A549 treated with Hydrocortisone at 1 μM for 4 hours (cell line): ENCODE measurements around the gene KMT2A. TPM values are rescaled to one million over a fixed set of nuclear protein-coding genes. Genes with fewer than 3 reads are reported as not detected.

ENCODE experiments used
- total RNA-seq: library from RNA; stranded (reverse); fragments of 200-300 nt; extraction: Qiagen RNA extraction; gene quantifications from 5 replicates; pipeline ENCODE4 v1.2.3, GENCODE V29; 2022

KMT2A gene
- total RNA-seq: 9.3 to 19.5 TPM (median 12.7 TPM) in 5 replicates

DNA sequence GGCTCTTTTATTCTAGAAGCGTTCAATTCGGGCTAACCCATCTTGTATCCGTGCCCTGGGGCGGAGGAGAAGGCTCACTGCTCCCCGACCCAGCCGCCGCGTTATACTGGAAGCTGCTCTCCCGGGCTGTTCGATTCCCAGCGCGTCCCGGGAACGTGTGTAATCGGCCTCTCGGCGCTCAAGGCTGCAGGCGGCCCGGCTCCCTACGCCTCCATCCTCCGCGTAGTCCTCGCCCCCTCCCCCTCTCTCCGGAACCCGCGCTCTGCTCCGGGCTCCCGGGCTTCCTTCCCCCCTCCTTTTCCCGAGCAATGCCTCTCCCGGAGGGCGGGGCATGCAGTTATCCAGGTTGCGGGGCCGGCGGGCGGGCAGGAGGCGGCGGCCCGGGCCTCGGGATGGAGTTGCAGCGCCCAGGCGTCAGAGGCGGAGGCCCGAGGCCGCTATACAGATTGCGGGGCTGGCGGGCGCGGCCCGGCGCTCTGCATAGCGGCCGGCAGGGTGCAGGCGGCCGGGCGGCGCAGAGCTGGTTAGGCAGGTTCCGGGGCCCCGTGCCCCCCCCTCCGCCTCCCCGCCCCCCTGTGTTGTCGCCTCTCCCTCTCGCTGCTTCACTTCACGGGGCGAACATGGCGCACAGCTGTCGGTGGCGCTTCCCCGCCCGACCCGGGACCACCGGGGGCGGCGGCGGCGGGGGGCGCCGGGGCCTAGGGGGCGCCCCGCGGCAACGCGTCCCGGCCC, at the start of gene KMT2A:
TSS of gene KMT2A (plus strand) at position 600 of the 732 bp plus-strand sequence. CDS start at position 621, 21 bp downstream.

DNA sequence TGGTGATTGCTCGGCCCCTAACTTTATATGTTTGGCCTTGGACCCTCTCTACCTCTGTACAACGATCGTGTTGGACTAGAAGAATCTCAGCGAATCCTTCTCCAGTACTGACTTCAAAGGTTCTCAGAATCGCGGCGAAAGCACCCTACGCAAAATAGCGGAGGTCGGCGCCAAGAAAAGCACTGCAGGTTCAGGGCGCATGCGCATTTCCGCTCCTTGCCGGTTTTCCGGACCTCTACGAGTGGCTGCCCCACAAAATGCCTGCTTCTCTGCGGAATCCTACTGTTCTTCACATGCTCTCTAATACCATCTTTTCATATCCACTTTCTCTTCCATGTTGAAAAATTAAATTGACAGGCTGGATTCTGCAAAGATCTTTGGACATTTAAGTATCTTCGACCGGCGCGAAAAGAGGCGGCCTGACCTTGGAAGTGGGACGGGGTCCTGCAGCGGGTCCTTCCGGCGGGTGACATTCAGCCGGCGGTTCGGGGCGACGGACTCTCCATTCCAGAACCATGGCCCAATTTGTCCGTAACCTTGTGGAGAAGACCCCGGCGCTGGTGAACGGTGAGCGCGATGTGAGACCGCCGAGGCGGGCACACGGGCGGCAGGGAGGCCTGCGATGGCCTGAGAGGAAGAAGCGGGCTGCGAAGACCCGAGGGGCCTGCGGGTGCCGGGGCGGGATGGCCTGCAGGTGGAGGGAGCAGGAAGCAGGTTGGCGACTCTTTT, 35.0 kb upstream of the KMT2A start, which contains the start of gene ATP5MG:
TSS of gene ATP5MG (plus strand) at position 456 of the 729 bp plus-strand sequence. CDS start at position 516, 60 bp downstream.

DNA sequence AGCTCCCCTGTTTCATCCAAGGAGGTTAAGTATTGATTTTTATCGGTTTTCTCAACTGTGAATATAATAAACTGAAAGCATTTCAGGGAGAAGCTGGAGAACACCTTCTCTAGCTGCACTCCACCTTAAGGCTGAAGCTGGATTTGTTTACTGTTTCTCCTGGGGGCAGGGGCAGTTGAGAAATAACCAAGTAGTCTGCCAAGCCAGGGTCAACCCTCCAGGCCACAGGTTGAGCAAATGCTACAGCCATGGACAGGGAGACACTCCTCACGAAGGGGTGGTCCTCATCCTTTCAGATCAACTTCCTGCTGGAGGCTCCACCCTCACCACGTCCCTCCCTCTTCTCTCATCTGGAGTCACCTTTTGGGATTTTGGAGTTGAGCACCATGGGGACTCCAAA, 90.8 kb downstream of the KMT2A start, which contains the start of gene TTC36:
TSS of gene TTC36 (plus strand) at position 366 of the 400 bp plus-strand sequence. CDS start at position 387, 21 bp downstream.

DNA sequence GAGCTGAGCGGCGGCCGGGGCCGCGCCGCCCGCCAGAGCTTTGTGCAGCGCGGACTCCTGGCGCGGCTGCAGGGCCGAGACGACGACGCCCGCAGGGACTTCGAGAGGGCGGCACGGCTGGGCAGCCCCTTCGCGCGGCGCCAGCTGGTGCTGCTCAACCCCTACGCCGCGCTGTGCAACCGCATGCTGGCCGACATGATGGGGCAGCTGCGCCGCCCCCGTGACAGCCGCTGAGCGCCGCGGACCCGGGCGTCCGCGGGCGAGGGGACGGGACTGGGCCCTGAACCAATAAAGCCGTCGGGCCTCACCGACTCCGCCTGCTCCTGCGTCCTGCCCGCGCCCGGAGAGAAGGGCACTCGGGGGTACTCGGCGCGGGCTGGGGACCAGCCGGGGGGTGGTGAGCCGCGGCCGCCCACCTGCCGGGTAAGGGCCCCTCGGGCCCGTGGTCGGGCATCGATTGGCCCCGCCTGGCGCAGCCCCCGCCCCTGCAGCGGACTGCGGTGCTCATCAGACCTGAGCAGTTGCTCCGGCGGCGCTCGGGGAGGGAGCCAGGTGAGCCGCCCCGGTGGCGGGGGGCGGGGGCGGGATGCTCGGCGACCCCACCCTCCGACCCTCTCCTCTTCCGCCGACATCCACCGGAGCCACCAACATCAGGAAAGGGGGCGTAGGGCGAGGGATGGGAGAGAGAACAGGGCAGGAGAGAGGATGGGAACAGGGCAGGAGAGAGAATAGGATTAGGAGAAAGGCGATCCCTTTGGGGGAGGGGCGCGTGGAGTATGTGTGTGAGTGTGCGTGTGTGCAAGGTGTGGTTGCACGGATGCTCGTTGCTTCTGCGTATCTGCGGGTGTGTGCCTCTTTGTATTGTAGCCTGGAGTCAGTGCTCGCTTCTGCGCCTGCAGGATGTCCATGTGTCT, 94.6 kb downstream of the KMT2A start, which contains the start of gene TMEM25:
TSS of gene TMEM25 (plus strand) at position 510 of the 914 bp plus-strand sequence. CDS start 610 bp downstream, outside the sequence.

DNA sequence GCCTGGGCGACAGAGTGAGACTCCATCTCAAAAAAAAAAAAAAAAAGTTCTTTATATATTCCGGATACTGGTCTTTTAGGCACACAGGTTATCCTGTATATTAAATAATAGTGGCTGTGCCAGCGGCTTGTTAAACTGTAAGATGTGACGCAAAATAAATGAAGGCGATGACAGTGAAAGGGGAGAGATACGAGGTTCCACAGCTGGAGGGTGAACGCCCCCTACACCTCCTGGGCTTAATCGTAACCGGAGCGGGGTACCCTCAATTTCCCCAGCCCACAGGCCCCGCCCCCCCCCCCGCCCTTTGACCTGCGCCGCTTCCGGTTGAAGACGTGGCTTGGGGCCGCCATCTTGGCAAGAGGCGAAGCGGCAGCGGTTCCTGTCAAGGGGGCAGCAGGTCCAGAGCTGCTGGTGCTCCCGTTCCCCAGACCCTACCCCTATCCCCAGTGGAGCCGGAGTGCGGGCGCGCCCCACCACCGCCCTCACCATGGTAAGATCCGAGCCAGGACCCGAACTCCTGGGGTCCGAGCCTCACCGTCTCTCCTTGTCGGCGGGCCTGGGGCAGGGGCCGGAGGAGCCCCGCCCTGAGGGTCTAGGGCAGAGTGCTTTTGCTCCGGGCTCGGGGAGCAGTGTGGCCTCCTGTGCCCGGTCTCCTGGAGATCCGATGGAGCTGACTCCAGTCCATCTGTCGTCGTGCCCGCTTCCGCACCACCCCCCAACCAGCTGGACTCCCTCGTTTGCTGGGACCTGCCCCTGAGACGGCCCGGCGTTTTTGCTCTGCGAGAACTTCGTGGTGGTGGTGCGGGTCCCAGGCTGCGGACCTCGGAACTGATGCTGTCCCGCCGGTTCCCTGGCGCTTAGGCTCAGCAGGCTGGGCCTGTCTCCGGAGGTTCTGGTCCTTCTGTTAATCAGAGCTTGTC, 136.0 kb downstream of the KMT2A start, which contains the start of gene ARCN1:
TSS of gene ARCN1 (plus strand) at position 349 of the 920 bp plus-strand sequence. CDS start at position 488, 139 bp downstream.

Other genes starting within 250 kb of the KMT2A start
- not detected in 5 replicates for gene JAML, start 211.5 kb upstream of the KMT2A start, total RNA-seq
- gene MPZL3, start 184.1 kb upstream of the KMT2A start, total RNA-seq: 0.26 to 0.48 TPM (median 0.36 TPM) in 5 replicates
- 0.03 to 0.15 TPM (median 0.08 TPM) in 4 of 5 replicates, not detected in the other for gene MPZL2, start 172.2 kb upstream of the KMT2A start, total RNA-seq
- gene CD3E, start 131.8 kb upstream of the KMT2A start, total RNA-seq: not detected in 5 replicates
- not detected in 5 replicates for gene CD3D, start 93.8 kb upstream of the KMT2A start, total RNA-seq
- gene CD3G, start 92.1 kb upstream of the KMT2A start, total RNA-seq: not detected in 5 replicates
- gene UBE4A, start 76.9 kb upstream of the KMT2A start, total RNA-seq: 8.5 to 12.5 TPM (median 9.1 TPM) in 5 replicates
- gene ATP5MG, start 34.9 kb upstream of the KMT2A start, total RNA-seq: 119 to 208 TPM (median 188 TPM) in 5 replicates
- gene TTC36, start 91.0 kb downstream of the KMT2A start, total RNA-seq: not detected in 5 replicates
- gene TMEM25, start 94.7 kb downstream of the KMT2A start, total RNA-seq: 0.26 to 0.68 TPM (median 0.40 TPM) in 5 replicates
- 14.7 to 19.0 TPM (median 16.6 TPM) in 5 replicates for gene IFT46, start 129.4 kb downstream of the KMT2A start, total RNA-seq
- 82.7 to 107 TPM (median 89.9 TPM) in 5 replicates for gene ARCN1, start 135.9 kb downstream of the KMT2A start, total RNA-seq
- 7.3 to 11.2 TPM (median 8.5 TPM) in 5 replicates for gene PHLDB1, start 171.1 kb downstream of the KMT2A start, total RNA-seq
- gene TREH, start 243.2 kb downstream of the KMT2A start, total RNA-seq: 0.02 TPM in 1 of 5 replicates, not detected in the others